Measurements from ENCODE around the gene ARL16.

DNA sequence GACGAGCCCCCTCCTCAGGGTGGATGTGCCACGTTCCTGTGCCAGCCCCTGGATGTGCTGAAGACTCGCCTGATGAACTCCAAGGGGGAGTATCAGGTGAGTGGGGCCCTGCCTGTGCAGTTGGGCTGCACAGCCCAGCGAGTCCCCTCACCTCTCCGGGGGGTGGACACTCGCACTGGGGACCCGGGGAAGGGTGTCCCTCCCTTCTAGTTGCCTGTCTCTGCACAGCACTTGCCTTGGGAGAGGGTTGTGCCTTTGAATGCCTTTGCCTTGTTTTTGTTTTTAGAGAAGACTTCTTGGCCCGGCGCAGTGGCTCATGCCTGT is 34.1 kb upstream of the ARL16 start:
- TF ChIP-seq TARDBP (IDR thresholded peaks at IDR 0.05) (no peak), SP1 (IDR thresholded peaks at IDR 0.05) (no peak), ZNF384 (IDR thresholded peaks at IDR 0.05) (no peak), BHLHE40 (IDR thresholded peaks at IDR 0.05; ENCODE audit: borderline replicate concordance) (no peak)
- TF ChIP-seq, protein P1, sequence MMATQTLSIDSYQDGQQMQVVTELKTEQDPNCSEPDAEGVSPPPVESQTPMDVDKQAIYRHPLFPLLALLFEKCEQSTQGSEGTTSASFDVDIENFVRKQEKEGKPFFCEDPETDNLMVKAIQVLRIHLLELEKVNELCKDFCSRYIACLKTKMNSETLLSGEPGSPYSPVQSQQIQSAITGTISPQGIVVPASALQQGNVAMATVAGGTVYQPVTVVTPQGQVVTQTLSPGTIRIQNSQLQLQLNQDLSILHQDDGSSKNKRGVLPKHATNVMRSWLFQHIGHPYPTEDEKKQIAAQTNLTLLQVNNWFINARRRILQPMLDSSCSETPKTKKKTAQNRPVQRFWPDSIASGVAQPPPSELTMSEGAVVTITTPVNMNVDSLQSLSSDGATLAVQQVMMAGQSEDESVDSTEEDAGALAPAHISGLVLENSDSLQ (IDR thresholded peaks at IDR 0.05): no peak

Measured in HEK293T (cell line).